Sigmoid colon (tissue), 7 donors: ENCODE measurements around the gene SCAI. TPM values are rescaled to one million over a fixed set of nuclear protein-coding genes. Genes with fewer than 3 reads are reported as not detected.
A peak's percentile ranks its signal among the peaks of the same experiment; 100 is the strongest.

ENCODE experiments used
- DNase-seq: peaks from one replicate; pipeline ENCODE4 v3.0.0-alpha.2; 2019
- H3K27ac ChIP-seq, 4 donors: fragments of 200-600 bp; sonication (generic); one replicate each; pipeline ENCODE4 v1.5.1; 2016 to 2019; ENCODE audit warnings: mild to moderate bottlenecking in 1 of 4
- H3K27me3 ChIP-seq, 3 donors: fragments of 200-600 bp; sonication (generic); one replicate each; pipeline ENCODE4 v1.5.1; 2019; ENCODE audit warnings: mild to moderate bottlenecking in 1 of 3
- H3K36me3 ChIP-seq, 4 donors: fragments of 200-600 bp; sonication (generic); one replicate each; pipeline ENCODE4 v1.5.1; 2016 to 2019
- H3K4me1 ChIP-seq, 4 donors: fragments of 200-600 bp; sonication (generic); one replicate each; pipeline ENCODE4 v1.5.1; 2017 to 2019
- H3K4me3 ChIP-seq, 4 donors: fragments of 200-600 bp; sonication (generic); one replicate each; pipeline ENCODE4 v1.5.1; 2017 to 2019; ENCODE audit warnings: mild to moderate bottlenecking in 2 of 4, moderate library complexity in 1 of 4
- H3K9me3 ChIP-seq, 4 donors: fragments of 200-600 bp in 3 of 4; sonication (generic) in 3 of 4; one replicate each; pipeline versions ENCODE4 v1.5.1 to v1.6.1; 2013 to 2019
- EP300 ChIP-seq, 4 donors: sonication (generic); formaldehyde crosslinking; IDR thresholded peaks; one replicate each; pipeline ENCODE4 v1.6.1; 2017; ENCODE audit warnings: antibody characterized with exemption in 4 of 4
- POLR2A ChIP-seq, 2 donors: fragments of 450-650 bp; IDR thresholded peaks; one replicate each; pipeline ENCODE4 v1.6.1; 2016; ENCODE audit warnings: antibody characterized with exemption in 2 of 2, mild to moderate bottlenecking in 2 of 2, moderate library complexity in 2 of 2
- POLR2AphosphoS5 ChIP-seq, 4 donors: sonication (generic); formaldehyde crosslinking; IDR thresholded peaks; one replicate each; pipeline ENCODE4 v1.6.1; 2017; ENCODE audit warnings: antibody characterized with exemption in 4 of 4
- WGBS, 2 donors: extraction: QIAGEN DNeasy Blood & Tissue Kit; methylation state at CpG; one replicate each; pipeline ENCODE4 v1.1.7; 2013; 5-methylcytosine and 5-hydroxymethylcytosine counted together
- intact Hi-C: fragments of 100-400 bp; cut with DNase I; formaldehyde crosslinking; loops from one replicate; pipeline ENCODE4 v1.15.1; 2023
- polyA plus RNA-seq, 3 donors: library from polyadenylated mRNA; stranded (reverse); fragments of 200-250 nt; gene quantifications; one replicate each; pipeline ENCODE4 v1.2.3, GENCODE V29; 2013
- total RNA-seq, 4 donors: library from RNA; depleted of rRNA; stranded (reverse); fragments of >200 nt; gene quantifications; one replicate each; pipeline ENCODE4 v1.1.0, GENCODE V29; 2016
- TF ChIP-seq, protein P1 (sequence below), 4 experiments: fragments of 450-650 bp in 3 of 4; fragments of 200-600 bp in 1 of 4; IDR thresholded peaks; one replicate each; pipeline ENCODE4 v1.5.1; 2016 to 2019; ENCODE audit warnings: antibody characterized with exemption in 4 of 4, mild to moderate bottlenecking in 3 of 4, moderate library complexity in 2 of 4
- donor health status: healthy with polysubstance abuse.
- donor health status: Bipolar disorder and iron deficiency.
- donor health status: healthy.

SCAI gene
- total RNA-seq, result 10 to 100 TPM in 2 of 4 donors, 1 to 10 TPM in 2; 5.4 to 15.8 (median 11.4) TPM
- polyA plus RNA-seq, result 1 to 10 TPM in 2 of 3 donors, under 1 TPM in 1; under 0.01 to 1.9 (median 1.4) TPM

DNA sequence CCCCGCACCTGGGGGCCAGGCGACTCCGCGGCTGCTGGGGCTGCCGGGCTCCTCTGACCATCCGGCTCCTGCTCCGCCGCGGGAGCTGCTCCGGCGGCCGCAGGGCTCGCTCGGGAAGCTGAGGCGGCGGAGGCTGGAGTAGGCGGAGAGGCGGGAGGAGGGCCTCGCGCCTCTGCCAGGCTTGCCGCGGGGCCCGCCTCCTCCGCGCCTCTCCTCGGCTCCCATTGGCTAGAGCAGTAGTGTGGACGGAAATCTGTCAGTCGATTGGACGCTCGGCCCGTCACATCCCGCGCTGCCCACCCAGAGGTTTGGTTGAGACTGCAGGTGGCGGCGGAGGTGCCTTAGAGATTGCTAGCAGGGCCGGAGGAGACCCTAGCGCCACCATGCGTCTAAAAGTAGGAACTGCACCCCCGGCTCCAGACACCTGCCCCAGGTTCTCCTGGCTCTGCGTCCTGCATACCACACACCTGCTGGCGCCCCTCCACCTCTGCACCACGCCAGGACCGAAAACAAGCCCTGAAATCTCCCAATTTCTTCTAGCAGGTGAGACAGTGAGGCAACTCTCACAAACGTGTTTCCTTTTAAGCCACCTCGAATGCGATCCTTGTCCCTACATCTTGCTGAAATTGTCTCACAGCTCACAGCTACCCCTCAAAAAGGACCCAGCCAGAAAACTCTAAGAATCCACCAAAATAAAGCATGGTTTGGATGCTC lies at the start of gene SCAI:
TSS of gene SCAI (minus strand) at position 152 of the 714 bp plus-strand sequence. CDS start at position 61, 91 bp downstream.
- H3K9me3 ChIP-seq, result no peaks in the 10 kb centered on the region
- H3K4me1 ChIP-seq, result peaks cover 0 to 51% (median 30%) of the 10 kb centered on the region in 4 donors
- H3K27ac ChIP-seq, result peak within 1 kb of the TSS; percentile 83 to 87 (median 84)
- peak within 1 kb of the TSS; percentile 73 to 96 (median 86) for H3K4me3 ChIP-seq
- intact Hi-C loops, result loop anchor here (1.0 to 5.0 kb wide), 3 partner anchors 202 to 371 kb away; partner anchors contain the start of genes GOLGA1 and NR6A1
- no peaks in the 10 kb centered on the region for H3K36me3 ChIP-seq
- WGBS, 2 donors, result 1% methylated on average over 46 of the region's 46 CpGs
- TF ChIP-seq POLR2A (IDR thresholded peaks at IDR 0.05), result no peak
- no peak for TF ChIP-seq EP300 (IDR thresholded peaks at IDR 0.05)
- TF ChIP-seq, protein P1, sequence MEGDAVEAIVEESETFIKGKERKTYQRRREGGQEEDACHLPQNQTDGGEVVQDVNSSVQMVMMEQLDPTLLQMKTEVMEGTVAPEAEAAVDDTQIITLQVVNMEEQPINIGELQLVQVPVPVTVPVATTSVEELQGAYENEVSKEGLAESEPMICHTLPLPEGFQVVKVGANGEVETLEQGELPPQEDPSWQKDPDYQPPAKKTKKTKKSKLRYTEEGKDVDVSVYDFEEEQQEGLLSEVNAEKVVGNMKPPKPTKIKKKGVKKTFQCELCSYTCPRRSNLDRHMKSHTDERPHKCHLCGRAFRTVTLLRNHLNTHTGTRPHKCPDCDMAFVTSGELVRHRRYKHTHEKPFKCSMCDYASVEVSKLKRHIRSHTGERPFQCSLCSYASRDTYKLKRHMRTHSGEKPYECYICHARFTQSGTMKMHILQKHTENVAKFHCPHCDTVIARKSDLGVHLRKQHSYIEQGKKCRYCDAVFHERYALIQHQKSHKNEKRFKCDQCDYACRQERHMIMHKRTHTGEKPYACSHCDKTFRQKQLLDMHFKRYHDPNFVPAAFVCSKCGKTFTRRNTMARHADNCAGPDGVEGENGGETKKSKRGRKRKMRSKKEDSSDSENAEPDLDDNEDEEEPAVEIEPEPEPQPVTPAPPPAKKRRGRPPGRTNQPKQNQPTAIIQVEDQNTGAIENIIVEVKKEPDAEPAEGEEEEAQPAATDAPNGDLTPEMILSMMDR (IDR thresholded peaks at IDR 0.05), result peak; percentile 98 to 99 (median 99)
- TF ChIP-seq POLR2AphosphoS5 (IDR thresholded peaks at IDR 0.05), result peak; percentile 37 to 78 (median 72)
- H3K27me3 ChIP-seq, result no peaks in the 10 kb centered on the region
- DNase-seq, result peak; percentile 100

DNA sequence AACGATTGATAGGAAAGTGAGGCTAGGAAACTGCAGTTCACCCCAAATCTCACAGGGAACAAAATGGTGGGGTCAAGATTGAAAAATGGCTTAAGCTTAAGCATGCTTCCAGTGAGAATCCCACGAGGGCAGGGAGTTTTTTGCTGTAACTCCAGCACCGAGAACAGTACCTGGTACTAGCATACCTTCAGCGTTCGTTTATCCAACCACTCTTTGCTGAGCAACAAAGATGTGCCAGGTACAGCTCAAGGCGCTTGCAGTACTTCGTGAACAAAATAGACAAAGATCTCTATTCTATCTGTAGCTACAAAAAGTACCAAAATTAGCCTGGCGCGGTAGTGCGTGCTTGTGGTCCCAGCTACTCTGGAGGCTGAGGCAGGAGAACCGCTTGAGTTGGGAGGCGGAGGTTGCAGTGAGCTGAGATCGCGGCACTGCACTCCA lies 47.1 kb upstream of the SCAI start:
- WGBS, 2 donors, result 54 to 68% methylated on average over 14 of the region's 14 CpGs
- Histone ChIP-seq H3K4me1 (peaks cover 0 to 39% (median 32%) of the 10 kb centered on the region in 4 donors), H3K4me3 (peak overlapping the region; percentile 78 to 100 (median 89)), H3K27ac (peak overlapping the region; percentile 91 to 97 (median 94)), H3K27me3 (no peaks in the 10 kb centered on the region), H3K36me3 (peaks cover 0 to 4% (median 0%) of the 10 kb centered on the region in 4 donors), H3K9me3 (no peaks in the 10 kb centered on the region)
- DNase-seq, result no peak
- TF ChIP-seq EP300 (IDR thresholded peaks at IDR 0.05) (no peak), POLR2AphosphoS5 (IDR thresholded peaks at IDR 0.05) (no peak), POLR2A (IDR thresholded peaks at IDR 0.05) (no peak)
- TF ChIP-seq, protein P1 (IDR thresholded peaks at IDR 0.05), result no peak
- intact Hi-C loops, result no loop called here

DNA sequence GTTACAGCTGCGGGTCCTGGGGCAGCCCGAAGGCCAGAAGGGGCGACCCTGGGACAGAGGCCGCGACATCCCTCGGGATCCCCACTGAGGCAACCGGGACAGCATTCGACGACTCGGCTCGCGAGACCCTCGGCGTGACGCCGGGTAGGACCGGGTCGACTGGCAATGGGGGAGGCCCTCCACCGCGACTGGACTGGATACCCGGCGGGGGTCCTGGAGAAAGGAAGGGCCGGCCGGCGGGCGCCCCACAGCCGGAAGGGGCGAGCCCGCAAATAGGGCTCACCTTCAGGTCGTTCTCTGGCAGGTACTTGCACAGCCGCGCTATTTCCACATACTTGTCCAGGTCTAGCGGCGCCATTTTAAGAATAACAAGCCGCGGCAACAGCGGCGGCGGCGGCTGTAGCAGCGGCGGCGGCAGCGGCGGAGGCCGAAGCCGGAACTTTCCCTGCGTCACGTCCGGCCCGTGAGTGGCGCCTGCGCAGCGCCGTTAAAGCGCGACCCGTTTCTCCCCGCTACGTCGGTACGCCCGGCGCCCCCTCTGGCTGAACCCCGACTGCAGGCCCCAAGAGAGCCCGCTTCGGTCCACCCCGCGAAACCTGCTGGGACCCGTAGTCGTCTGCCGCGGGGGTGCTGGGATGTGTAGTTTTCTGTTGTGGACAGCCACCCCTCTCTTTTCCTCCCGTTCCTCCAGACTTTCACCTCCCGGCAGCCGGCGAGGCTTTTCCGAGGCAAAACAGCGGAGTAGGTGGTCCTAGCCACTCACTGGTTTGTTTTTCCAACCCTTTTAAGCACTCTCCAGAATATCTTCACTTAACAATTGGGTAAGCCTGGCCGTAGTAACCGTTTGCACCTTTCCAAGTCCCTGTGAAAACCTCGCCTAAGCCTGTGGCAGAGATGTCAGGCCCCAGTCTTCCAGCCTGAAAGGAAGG lies 46.3 kb upstream of the SCAI start, which contains the start of gene PPP6C:
TSS of gene PPP6C (minus strand) at position 443 of the 929 bp plus-strand sequence. CDS start at position 358, 85 bp downstream.
- intact Hi-C loops, result loop anchor here (2.0 to 5.0 kb wide), 3 partner anchors 43 to 317 kb away; partner anchors contain the start of gene GOLGA1
- 0% methylated on average over 82 of the region's 82 CpGs for WGBS, 2 donors
- peaks cover 0 to 40% (median 34%) of the 10 kb centered on the region in 4 donors for H3K4me1 ChIP-seq
- peaks cover 0 to 4% (median 0%) of the 10 kb centered on the region in 4 donors for H3K36me3 ChIP-seq
- peak within 1 kb of the TSS; percentile 78 to 100 (median 89) for H3K4me3 ChIP-seq
- no peaks in the 10 kb centered on the region for H3K27me3 ChIP-seq
- TF ChIP-seq POLR2A (IDR thresholded peaks at IDR 0.05), result peak; percentile 79 to 89
- peak; percentile 85 to 98 (median 95) for TF ChIP-seq POLR2AphosphoS5 (IDR thresholded peaks at IDR 0.05)
- TF ChIP-seq, protein P1 (IDR thresholded peaks at IDR 0.05), result peak; percentile 31 to 57 (median 44)
- TF ChIP-seq EP300 (IDR thresholded peaks at IDR 0.05), result peak in 1 of 4 donors; percentile 30
- H3K27ac ChIP-seq, result peak within 1 kb of the TSS; percentile 91 to 97 (median 94)
- DNase-seq, result peak; percentile 98
- H3K9me3 ChIP-seq, result no peaks in the 10 kb centered on the region

DNA sequence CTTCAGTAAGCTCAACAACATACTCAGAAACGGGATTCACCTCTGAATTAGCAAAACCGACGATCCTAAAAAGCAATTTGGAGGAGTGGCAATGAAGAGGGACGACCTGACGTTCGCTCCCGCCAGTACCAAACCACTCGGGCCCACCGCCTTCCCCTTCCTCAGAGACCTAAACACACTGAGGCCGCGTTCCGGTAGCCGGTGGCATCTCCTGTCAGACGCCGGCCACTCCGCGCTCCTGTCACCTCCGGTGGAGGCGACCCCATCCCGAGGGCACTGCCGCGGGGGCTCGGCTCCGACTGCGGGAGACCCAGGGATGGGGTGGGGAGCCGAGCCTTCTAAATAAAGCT lies 45.7 kb upstream of the SCAI start:
- Histone ChIP-seq H3K27me3 (no peaks in the 10 kb centered on the region), H3K4me1 (peaks cover 0 to 45% (median 37%) of the 10 kb centered on the region in 4 donors), H3K36me3 (peaks cover 0 to 4% (median 0%) of the 10 kb centered on the region in 4 donors), H3K9me3 (no peaks in the 10 kb centered on the region), H3K27ac (peak overlapping the region; percentile 91 to 97 (median 94)), H3K4me3 (peak overlapping the region; percentile 78 to 100 (median 89))
- 0% methylated on average over 26 of the region's 26 CpGs for WGBS, 2 donors
- DNase-seq, result peak; percentile 70
- TF ChIP-seq POLR2A (IDR thresholded peaks at IDR 0.05), result no peak
- TF ChIP-seq, protein P1 (IDR thresholded peaks at IDR 0.05), result no peak
- no peak for TF ChIP-seq POLR2AphosphoS5 (IDR thresholded peaks at IDR 0.05)
- no peak for TF ChIP-seq EP300 (IDR thresholded peaks at IDR 0.05)
- intact Hi-C loops, result loop anchor here (2.0 to 5.0 kb wide), 3 partner anchors 42 to 317 kb away; partner anchors contain the start of gene GOLGA1
